NCI-H187 treated with DMSO at 0.1 percent for 48 hours (cell line): Measurements from ENCODE around the gene ANKRD44.
A peak's percentile ranks its signal among the peaks of the same experiment; 100 is the strongest.

Experiments used
- DNase-seq: peaks from one replicate; lab custom pipeline; 2025; lab: John Stamatoyannopoulos, UW

ANKRD44 gene

GRCh38 chr2:197207598-197207997 lies 103.0 kb downstream of the ANKRD44 start:
- no peak for DNase-seq

- DNase-seq = no peak
Observed at GRCh38 chr2:197207106-197207505, 103.5 kb downstream of the ANKRD44 start.

- DNase-seq = no peak
Observed at GRCh38 chr2:197205585-197206215, 104.9 kb downstream of the ANKRD44 start.

- no peak for DNase-seq
Observed at GRCh38 chr2:197204519-197205250, 105.9 kb downstream of the ANKRD44 start.

GRCh38 chr2:197201874-197202273 lies 108.7 kb downstream of the ANKRD44 start:
- no peak for DNase-seq

- DNase-seq = no peak
Observed at GRCh38 chr2:197200762-197201058, 109.9 kb downstream of the ANKRD44 start.

- no peak for DNase-seq
Observed at GRCh38 chr2:197200051-197200761, 110.4 kb downstream of the ANKRD44 start.

- no peak for DNase-seq
Observed at GRCh38 chr2:197198890-197199289, 111.7 kb downstream of the ANKRD44 start.

- no peak for DNase-seq
Observed at GRCh38 chr2:197197895-197198311, 112.7 kb downstream of the ANKRD44 start.

- no peak for DNase-seq
Observed at GRCh38 chr2:197196541-197197180, 113.9 kb downstream of the ANKRD44 start.

GRCh38 chr2:197195518-197195917 lies 115.1 kb downstream of the ANKRD44 start:
- DNase-seq = no peak

GRCh38 chr2:197191940-197192322 lies 118.6 kb downstream of the ANKRD44 start:
- DNase-seq = no peak

- DNase-seq = peak; percentile 0
Observed at GRCh38 chr2:197191177-197191939, 119.2 kb downstream of the ANKRD44 start.

GRCh38 chr2:197190100-197190432 lies 120.5 kb downstream of the ANKRD44 start:
- DNase-seq = no peak

- DNase-seq = no peak
Observed at GRCh38 chr2:197189426-197190099, 121.0 kb downstream of the ANKRD44 start.

- DNase-seq = no peak
Observed at GRCh38 chr2:197185676-197186075, 124.9 kb downstream of the ANKRD44 start.

GRCh38 chr2:197184959-197185586 lies 125.5 kb downstream of the ANKRD44 start:
- DNase-seq = no peak

- no peak for DNase-seq
Observed at GRCh38 chr2:197183355-197183754, 127.2 kb downstream of the ANKRD44 start.

- no peak for DNase-seq
Observed at GRCh38 chr2:197182668-197183067, 127.9 kb downstream of the ANKRD44 start.

- DNase-seq = no peak
Observed at GRCh38 chr2:197181491-197181890, 129.1 kb downstream of the ANKRD44 start.
